Smooth muscle cell (in vitro differentiated cells): Measurements from ENCODE around the gene MAN1A1. TPM values are rescaled to one million over a fixed set of nuclear protein-coding genes. Genes with fewer than 3 reads are reported as not detected.

Experiments used
- DNase-seq: peaks from one replicate; lab custom pipeline; 2025; ENCODE audit not compliant: unreplicated experiment; lab: John Stamatoyannopoulos, UW
- H2AFZ ChIP-seq: fragments of 200-600 bp; sonication (generic); 2 replicates; pipeline ENCODE4 v1.6.0; 2016; ENCODE audit warnings: antibody characterized with exemption, low read depth, mild to moderate bottlenecking
- H3F3A ChIP-seq: fragments of 200-600 bp; sonication (generic); 2 replicates; pipeline ENCODE4 v1.6.0; 2017; ENCODE audit warnings: antibody characterized with exemption, low read depth
- H3K27ac ChIP-seq: fragments of 200-600 bp; sonication (generic); 2 replicates; pipeline ENCODE4 v1.5.1; 2016; ENCODE audit warnings: low read depth, mild to moderate bottlenecking
- H3K27me3 ChIP-seq: fragments of 200-600 bp; sonication (generic); 2 replicates; pipeline ENCODE4 v1.6.1; 2016; ENCODE audit warnings: low read depth, mild to moderate bottlenecking
- H3K36me3 ChIP-seq: fragments of 200-600 bp; sonication (generic); 2 replicates; pipeline ENCODE4 v1.5.1; 2016; ENCODE audit warnings: low read depth
- H3K4me1 ChIP-seq: fragments of 200-600 bp; sonication (generic); 2 replicates; pipeline ENCODE4 v1.5.1; 2016; ENCODE audit warnings: low read depth
- H3K4me2 ChIP-seq: fragments of 200-600 bp; sonication (generic); 2 replicates; pipeline ENCODE4 v1.6.0; 2016; ENCODE audit warnings: mild to moderate bottlenecking
- H3K4me3 ChIP-seq: fragments of 200-600 bp; sonication (generic); 2 replicates; pipeline ENCODE4 v1.5.1; 2016; ENCODE audit warnings: mild to moderate bottlenecking
- H3K79me2 ChIP-seq: fragments of 200-600 bp; sonication (generic); 2 replicates; pipeline ENCODE4 v1.6.0; 2016; ENCODE audit warnings: low read depth, mild to moderate bottlenecking
- H3K9ac ChIP-seq: fragments of 200-600 bp; sonication (generic); 2 replicates; pipeline ENCODE4 v1.6.0; 2016; ENCODE audit warnings: low read depth
- H3K9me3 ChIP-seq: fragments of 200-600 bp; sonication (generic); replicated peaks from 2 replicates; pipeline ENCODE4 v1.5.1; 2016; ENCODE audit warnings: low read depth
- H4K20me1 ChIP-seq: fragments of 200-600 bp; sonication (generic); 2 replicates; pipeline ENCODE4 v1.6.0; 2016; ENCODE audit warnings: low read depth
- WGBS: methylation state at CpG from one replicate; pipeline ENCODE4 v1.1.7; 2016; ENCODE audit warnings: low lambda C conversion rate; 5-methylcytosine and 5-hydroxymethylcytosine counted together
- polyA plus RNA-seq: library from polyadenylated mRNA; unstranded; fragments of >200 nt; fragmentation: Nextera tagmentation; extraction: Ambion mirVana; gene quantifications from 2 replicates; pipeline ENCODE4 v1.2.1, GENCODE V29; 2016
- total RNA-seq: library from RNA; depleted of rRNA; stranded (reverse); fragments of >200 nt; gene quantifications from 2 replicates; pipeline ENCODE4 v1.2.3, GENCODE V29; 2014
- TF ChIP-seq, protein P1 (sequence below): fragments of 200-600 bp; sonication (generic); IDR thresholded peaks from 2 replicates; pipeline ENCODE4 v1.5.1; 2017; ENCODE audit warnings: borderline replicate concordance, mild to moderate bottlenecking, antibody characterized with exemption; ENCODE audit not compliant: insufficient read depth, poor library complexity, severe bottlenecking

Gene MAN1A1
- total and polyA plus RNA-seq, 2 experiments from 2014 or later, result 57.1 to 127 TPM

DNA sequence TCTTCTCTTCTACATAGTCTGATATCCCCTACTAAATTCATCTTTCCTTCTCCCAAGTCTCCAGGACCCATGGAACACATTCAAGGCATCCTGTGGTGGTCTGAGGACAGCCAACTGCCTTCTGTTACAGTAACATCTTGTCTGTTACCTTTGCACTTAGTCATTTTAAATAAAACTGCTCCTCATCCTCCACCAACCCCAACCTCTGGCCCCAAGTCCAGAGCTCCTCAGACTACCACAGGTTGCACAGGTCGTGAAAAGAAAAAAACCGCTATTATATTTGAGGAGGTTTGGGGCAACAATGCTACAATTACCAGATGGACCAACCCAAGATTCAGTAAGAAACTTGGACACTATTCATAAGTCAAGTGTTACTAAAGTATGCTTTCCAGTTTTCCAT lies 49.9 kb downstream of the MAN1A1 start:
- Histone ChIP-seq H3K9ac (no peak overlapping the region), H3F3A (no peaks in the 10 kb centered on the region), H3K36me3 (no peaks in the 10 kb centered on the region), H3K27ac (no peak overlapping the region), H3K9me3 (no peaks in the 10 kb centered on the region), H3K4me2 (no peak overlapping the region), H3K79me2 (peaks cover 78% of the 10 kb centered on the region), H3K4me1 (no peaks in the 10 kb centered on the region), H2AFZ (no peak overlapping the region), H3K4me3 (no peak overlapping the region), H4K20me1 (peaks cover 9% of the 10 kb centered on the region), H3K27me3 (no peaks in the 10 kb centered on the region)
- no peak for DNase-seq
- TF ChIP-seq, protein P1, sequence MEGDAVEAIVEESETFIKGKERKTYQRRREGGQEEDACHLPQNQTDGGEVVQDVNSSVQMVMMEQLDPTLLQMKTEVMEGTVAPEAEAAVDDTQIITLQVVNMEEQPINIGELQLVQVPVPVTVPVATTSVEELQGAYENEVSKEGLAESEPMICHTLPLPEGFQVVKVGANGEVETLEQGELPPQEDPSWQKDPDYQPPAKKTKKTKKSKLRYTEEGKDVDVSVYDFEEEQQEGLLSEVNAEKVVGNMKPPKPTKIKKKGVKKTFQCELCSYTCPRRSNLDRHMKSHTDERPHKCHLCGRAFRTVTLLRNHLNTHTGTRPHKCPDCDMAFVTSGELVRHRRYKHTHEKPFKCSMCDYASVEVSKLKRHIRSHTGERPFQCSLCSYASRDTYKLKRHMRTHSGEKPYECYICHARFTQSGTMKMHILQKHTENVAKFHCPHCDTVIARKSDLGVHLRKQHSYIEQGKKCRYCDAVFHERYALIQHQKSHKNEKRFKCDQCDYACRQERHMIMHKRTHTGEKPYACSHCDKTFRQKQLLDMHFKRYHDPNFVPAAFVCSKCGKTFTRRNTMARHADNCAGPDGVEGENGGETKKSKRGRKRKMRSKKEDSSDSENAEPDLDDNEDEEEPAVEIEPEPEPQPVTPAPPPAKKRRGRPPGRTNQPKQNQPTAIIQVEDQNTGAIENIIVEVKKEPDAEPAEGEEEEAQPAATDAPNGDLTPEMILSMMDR, result no peak
- 100% methylated on average over 2 of the region's 2 CpGs for WGBS

GRCh38 chr6:119297049-119297448 lies 52.5 kb downstream of the MAN1A1 start:
- Histone ChIP-seq H3K4me1 (no peaks in the 10 kb centered on the region), H2AFZ (no peak overlapping the region), H3F3A (no peaks in the 10 kb centered on the region), H3K27ac (no peak overlapping the region), H3K36me3 (no peaks in the 10 kb centered on the region), H3K27me3 (no peaks in the 10 kb centered on the region), H4K20me1 (peaks cover 9% of the 10 kb centered on the region), H3K4me2 (no peak overlapping the region), H3K79me2 (peaks cover 80% of the 10 kb centered on the region), H3K9ac (no peak overlapping the region), H3K4me3 (no peak overlapping the region), H3K9me3 (no peaks in the 10 kb centered on the region)
- TF ChIP-seq, protein P1, result no peak
- no peak for DNase-seq

GRCh38 chr6:119296036-119297035 lies 53.2 kb downstream of the MAN1A1 start:
- TF ChIP-seq, protein P1, result no peak

More at GRCh38 chr6:119296036-119297035, 53.2 kb downstream of the MAN1A1 start:
- Histone ChIP-seq H3K27ac (no peak overlapping the region), H3K4me1 (no peaks in the 10 kb centered on the region), H2AFZ (no peak overlapping the region), H3F3A (no peaks in the 10 kb centered on the region), H4K20me1 (peaks cover 9% of the 10 kb centered on the region), H3K9me3 (no peaks in the 10 kb centered on the region), H3K4me2 (no peak overlapping the region), H3K79me2 (peaks cover 79% of the 10 kb centered on the region), H3K27me3 (no peaks in the 10 kb centered on the region), H3K9ac (no peak overlapping the region), H3K4me3 (no peak overlapping the region), H3K36me3 (no peaks in the 10 kb centered on the region)
- no peak for DNase-seq
- WGBS, result 61% methylated on average over 4 of the region's 4 CpGs
